ENCODE measurements around the gene ZCCHC7.

Gene ZCCHC7

DNA sequence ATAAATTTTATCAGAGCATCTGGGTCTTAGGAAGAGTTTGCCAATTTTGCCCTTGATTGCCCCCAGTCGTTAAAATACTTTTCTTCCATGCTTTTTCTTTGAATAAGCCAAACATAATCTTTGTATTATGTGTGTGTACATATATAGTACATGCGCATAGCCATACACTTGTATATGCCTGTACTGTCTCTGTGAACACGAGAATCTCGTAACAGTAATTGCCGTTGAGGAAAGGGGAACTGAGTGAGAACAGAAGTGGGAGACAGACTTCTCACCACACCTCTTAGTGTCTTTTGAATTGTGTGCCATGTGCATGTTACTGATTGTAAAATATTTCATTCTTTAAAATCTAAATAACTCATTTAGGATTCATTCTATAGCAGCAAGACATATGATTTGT is 222.5 kb downstream of the ZCCHC7 start:
- DNase-seq: no peak

DNA sequence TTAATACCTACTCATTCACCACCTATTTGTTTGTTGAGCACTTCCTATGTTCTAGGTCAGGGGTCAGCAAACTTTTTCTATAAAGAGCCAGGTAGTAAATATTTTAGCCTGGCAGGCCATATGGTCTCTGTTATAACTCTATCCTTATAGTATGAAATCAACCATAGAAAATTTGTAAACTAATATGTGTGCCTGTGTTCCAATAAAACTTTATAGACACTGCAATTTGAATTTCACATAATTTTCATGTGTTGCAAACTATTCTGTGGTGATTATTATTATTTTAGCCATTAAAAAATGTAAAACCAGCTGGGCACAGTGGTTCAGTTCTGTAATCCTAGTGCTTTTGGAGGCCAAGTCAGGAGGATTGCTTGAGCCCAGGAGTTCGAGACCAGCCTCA is 223.3 kb downstream of the ZCCHC7 start:
- no peak for DNase-seq

DNA sequence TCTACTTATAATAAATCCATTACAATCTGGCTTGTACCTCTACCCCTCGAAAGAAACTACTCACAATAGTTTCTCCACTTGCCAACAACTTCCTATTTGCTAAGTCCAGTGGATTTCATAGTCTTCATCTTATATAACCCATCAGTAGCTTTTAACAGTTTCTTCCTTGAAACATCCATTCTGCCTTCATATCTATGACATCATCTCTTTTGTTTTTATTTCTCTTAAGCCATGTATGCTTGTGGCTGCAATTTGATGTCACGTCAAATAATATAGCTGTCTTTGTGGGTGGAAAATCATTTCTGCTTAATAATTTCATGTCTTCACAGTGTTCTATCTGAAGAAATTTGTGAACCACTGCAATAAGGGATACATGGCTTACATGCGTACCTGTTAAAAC is 224.7 kb downstream of the ZCCHC7 start:
- DNase-seq: no peak

DNA sequence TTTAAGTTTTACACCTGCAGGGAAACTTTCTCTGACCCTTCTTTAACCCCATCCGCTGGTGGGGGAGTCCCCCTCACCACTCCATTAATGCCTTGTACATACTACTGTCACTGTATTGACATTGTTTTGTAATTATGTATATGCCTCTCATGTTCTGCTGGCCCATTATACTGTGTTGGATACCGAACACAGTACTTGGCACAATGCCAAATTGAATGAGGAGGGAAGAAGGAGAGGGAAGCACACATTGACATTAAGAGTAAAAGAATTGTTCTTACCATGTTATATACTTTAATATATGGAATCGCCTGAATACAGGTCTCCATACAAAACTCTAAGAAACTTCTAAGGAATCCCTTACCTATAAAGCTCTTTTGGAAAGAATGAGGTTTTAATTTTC is 228.5 kb downstream of the ZCCHC7 start:
- DNase-seq: no peak

DNA sequence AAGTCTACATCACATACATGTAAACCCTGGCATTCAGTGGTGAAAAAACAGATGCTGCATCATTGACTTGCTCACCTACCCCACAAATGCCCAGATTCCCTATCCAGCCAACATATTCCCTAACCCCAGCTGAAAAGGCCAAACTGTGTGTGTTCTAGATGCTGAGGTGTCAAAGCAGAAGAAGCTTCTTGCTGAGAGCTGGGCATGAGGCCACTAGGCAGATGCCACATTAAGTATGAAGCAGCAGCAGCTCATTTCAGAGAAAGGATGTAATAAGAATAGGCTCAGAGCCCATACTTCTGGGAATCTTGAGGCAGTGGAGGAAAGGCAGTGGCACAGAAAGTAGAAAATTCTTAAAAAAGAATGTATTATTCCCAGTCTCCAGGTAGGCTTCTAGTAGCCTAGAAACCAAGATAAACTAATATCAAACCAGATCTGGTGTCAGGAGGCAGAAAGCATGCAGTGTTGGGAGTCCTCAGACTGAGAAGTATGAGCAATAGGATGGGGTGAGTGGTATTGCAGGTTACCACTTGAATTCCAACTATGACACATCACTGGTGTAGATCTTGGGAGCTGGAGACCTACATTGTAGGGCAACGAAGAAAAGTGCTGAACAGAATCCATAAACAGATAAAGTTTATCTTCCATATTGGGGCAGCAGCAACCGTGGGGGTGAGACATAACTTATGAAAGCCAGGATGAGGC is 230.3 kb downstream of the ZCCHC7 start:
- DNase-seq: no peak

DNA sequence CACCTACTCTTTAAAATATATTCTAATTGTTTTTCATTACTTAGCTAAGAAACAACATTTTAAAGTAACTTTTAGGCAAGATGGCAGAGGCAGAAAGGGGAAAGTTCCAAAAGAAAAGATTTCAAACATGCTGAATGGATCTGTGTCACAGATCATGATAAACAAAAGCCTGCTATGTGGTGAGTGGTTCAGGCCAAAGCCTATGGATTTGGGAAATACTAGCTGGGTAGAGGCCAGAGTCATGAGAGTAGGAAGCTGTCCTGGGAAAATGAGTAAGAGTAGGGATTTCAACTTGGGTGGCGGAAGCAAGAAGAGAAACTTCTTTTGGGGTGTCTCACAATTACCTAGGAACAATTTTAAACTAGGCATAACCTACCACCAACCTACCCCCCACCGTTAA is 233.4 kb downstream of the ZCCHC7 start:
- no peak for DNase-seq

DNA sequence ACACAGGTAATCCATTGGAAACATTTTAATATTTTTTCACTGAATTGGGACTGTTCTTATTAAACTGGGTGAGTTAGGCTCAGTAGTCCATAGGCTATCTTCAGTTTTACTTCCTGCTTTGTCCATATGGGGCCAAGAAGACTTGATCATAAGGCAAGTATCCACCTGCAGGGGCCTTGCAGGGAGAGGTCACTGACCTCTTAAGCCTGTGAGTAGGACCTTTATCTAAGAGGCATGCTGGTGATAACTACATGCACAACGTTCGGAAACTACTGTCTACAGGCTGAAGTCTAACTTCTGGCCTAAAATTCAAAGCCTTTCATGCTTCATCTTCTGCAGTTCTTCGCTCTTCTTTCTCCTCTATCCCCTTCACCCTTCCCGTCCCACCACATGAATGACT is 242.1 kb downstream of the ZCCHC7 start:
- DNase-seq: no peak

DNA sequence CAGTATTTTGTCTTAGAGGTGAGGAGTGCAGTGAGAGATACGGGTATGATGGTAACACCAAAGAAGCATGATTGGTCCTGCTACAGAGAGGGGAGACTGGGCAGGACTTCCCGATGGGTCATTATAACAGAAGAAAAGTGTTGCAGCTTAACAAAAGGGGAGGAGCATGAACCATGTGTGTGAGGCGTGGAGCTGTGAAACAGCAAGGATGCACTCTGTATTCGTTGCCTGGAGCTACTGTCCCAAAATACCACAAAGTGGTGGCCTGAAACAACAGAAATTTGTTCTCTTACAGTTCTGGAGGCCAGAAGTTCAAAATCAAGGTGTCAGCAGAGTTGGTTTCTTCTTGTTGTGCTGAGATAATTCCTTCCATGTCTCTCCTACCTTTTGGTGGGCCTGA is 242.8 kb downstream of the ZCCHC7 start:
- no peak for DNase-seq

DNA sequence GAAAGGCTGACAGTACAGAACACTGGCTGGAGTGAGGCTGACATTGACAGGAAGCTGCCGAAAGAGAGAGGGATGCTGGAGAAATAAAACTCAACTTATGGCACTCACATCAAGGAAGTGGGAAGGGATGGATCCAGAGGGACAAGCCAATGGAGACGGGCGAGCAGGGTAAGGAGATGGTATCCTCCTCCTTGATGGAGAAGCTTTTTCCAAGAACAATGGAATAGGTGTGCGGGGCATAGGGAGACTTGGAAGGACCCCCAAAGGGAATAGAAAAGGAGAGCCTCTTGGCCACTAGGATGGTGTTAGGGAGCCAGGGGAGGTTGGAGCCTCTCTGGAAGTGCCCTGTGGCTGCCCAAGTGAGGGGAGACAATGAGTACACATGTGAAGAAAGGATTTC is 243.8 kb downstream of the ZCCHC7 start:
- no peak for DNase-seq

DNA sequence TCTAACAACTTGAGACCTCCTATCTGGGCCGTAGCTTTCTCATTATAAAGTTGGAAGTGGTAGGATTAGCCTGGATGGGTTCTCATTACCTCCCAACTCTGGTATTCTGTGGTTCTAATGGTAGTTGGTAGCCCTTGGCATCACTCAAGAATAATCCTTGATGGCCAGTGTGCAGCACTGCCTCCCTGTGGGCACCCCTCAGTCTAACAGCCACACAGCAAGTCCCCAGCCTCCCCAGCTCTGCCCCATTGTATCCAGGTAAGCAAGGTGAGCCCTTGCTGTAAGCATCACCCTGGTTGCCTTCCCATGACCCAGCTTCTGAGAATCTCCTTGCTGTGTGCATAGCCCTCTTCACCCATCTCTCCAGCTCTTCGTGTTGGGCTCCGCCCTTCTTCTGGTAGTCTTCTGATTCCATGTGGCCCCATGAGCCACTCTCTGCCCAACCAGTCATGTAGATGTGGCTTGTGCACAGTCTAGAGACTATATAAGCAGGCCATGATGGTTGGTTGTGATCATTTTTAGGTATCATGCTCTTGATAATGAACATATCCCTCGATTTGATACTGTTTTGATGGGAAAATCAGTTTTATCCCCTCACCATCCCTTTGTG is 244.5 kb downstream of the ZCCHC7 start:
- DNase-seq: peak; percentile 23

DNA sequence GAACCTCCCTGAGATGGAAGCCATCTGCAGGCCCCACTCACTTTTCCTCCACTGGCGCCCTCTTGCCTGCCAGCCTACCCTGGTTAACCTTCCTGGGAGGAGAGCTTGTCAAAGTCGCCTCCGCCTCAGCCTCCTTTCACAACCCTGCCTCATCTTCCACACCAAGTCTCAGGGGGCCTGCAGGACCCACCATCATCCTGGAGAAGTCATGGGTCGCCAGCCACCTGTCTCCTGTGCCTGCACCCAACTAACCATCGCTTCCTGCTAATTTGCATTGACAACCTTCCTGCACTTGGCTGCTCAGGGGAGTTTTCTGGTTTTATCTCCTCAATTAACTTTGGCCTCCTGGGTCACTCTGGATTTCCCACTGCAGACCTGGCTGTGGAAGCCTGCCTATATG is 249.3 kb downstream of the ZCCHC7 start:
- DNase-seq: no peak

DNA sequence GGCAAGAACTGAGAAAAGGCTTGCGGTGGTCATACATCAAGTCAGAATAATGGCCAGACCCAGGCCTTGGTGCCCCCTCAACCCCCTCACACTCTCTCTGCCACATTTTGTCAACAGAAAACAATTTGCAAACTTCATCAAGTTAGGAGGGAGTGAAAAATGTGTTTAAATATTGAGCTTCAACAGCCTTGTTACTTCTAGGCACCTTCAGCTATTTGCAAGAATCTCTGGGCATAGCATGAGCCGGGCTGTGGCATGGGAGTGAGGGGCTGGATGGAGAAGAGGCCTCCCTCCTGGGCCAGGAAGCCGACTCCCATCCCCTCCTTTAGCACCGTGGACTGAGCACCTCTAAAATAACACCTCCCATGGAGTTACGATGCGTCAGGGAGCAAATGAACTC is 249.9 kb downstream of the ZCCHC7 start:
- DNase-seq: no peak

DNA sequence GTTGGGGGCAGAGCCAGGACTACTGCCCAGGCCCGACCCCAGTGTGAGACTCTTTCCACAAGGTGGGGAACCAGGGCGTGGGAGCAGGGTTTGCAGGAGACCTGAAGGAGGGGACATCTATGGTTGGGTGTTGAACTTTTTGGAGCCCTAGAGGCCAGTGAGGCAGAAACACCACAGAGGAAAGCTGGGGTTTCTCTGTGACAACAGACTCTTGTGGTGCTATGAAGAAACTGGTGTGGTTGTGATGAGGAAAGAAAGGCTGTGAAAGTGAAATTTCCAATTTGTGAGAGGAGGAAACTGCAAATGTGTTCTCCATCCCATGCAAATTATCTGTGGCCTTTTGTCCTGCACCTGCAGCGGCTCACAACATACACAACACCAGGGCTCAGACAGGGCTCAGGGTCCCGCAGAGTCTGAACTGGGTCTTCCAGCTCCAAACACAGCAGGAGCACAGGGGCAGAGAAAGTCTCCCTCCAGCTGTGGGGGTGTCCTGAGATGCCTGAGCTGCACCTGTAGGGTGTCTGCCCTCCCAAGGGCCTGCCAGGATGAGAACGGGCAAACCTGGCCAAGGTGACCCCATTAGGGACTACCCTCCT is 250.7 kb downstream of the ZCCHC7 start:
- DNase-seq: no peak

DNA sequence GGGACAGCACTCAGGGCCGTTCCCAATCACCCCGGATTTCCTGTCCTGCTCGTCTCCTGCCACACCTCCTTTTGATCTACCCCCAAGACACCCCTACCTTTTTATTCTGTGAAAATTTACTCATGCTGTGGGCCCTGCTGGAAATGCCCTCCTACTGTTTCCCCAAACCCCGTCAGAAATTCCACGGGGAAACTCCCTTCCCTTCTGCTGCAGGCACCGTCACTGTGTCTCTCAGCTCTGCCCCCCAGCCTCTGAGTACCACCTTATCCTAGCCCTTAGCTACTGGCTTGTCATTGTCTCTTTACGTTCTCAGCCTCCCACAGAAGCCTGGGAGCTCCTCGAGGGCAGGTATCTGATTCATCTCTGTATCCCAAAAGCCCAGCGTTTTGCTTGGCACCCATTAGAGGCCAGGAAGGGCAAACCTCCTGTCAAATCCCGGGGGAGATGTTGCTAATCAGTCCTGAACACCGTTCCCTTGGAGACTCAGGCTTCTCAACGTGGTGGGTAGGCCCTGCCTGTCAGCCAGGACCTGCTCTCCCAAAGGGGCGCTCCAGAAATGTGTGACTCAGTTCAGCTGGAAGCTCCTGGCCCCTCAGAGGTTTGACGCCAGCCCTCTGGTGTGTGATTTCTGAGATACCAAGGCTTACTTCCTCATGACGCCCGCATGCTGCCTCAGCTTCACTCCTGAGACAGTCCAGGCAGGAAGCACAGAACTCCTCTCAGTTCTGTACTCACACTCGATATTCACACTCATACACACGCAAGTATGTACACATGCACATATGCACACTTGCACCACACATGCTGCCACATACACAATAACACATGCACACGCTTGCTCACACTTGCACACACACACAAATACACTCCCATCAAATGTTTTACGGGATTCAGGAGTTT is 251.4 kb downstream of the ZCCHC7 start:
- no peak for DNase-seq

DNA sequence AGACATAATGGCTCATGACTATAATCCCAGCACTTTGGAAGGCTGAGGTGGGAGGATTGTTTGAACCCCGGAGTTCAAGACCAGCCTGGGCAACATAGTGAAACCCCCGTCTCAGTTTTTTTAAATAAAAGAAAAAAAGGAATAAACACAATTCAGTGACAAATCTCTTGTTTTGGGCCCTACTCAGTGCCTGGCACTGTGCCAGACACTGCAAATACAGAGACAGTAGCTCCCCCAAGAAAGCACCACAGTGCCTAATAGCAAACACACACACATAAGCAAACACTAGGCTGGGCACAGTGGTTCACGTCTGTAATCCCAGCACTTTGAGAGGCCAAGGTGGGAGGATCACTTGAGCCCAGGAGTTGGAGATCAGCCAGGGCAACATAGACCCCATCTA is 252.5 kb downstream of the ZCCHC7 start:
- no peak for DNase-seq

DNA sequence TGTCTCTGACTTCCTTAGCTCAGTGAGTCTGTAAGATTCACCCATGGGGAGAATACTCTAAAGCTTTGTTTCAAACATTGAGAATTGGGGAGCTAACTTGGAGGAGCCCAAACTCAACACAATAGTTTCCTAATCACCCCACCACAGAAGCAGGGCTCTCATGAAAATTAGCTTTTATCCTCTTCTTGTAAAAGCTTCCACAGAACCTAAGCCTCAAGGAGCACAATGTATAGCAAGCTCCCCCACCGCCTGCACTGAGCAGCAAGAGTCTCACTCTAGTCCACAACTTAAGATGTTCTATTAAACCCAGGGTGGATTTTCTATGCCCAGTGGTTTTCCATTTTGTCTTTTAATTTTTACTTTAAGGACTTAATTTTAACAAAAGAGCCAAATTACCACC is 253.2 kb downstream of the ZCCHC7 start:
- no peak for DNase-seq

DNA sequence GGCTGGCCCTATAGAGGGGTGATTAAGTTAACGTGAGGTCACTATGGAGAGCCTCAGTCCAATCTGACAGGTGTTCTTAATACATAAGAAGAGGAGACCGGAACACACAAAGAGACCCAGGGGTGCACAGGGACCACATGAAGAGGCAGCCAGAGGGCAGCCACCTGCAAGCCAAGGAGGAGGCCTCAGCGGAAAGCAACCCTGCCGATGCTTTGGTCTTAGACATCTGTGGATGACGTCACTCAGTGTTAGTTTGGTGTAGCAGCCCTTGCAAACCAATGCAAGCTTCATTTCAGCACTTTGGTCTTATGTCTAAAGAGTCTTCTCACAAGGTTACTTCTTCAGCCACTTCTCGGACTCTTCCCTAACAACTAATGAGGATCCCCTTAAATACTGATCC is 254.5 kb downstream of the ZCCHC7 start:
- peak; percentile 48 for DNase-seq

DNA sequence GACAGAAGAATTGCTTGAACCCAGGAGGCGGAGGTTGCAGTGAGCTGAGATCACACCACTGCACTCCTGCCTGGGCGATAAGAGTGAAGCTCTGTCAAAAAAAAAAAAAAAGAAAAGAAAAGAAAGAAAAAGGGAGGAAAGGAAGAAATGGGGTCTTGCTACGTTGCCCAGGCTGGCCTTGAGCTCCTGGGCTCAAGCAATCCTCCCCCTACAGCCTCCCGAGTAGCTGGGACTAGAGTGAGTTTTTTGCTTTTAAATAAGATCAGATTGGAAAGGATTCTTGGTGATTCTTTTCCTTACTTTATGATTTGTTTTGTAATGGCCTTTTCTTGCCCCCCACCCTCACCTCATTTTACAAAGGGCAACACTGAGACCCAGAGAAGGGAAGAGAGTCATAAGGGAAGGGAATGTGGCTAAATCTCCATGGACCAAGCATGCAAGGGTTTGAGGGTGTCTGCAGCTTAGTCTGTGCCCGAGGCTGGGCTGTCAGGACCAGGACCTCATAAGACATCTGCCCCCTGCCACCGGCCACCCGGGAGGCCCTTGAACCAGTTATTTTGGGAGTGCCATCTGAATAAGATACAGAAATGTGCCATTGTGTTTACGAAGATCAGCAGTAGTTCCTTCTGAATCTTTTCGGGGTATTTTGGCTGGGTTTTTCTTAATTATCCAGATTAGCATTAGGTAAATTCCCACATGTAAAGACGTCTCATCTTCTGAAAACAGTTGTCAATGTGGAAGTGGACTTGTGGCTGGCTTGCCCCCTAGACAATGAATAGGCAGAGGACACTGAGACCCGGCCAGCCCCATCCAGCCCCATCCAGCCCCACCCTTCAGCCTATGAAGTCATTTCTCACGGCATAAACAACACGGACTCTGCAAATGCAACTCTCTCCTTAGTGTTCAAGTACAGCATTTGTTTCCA is 257.6 kb downstream of the ZCCHC7 start:
- DNase-seq: no peak

DNA sequence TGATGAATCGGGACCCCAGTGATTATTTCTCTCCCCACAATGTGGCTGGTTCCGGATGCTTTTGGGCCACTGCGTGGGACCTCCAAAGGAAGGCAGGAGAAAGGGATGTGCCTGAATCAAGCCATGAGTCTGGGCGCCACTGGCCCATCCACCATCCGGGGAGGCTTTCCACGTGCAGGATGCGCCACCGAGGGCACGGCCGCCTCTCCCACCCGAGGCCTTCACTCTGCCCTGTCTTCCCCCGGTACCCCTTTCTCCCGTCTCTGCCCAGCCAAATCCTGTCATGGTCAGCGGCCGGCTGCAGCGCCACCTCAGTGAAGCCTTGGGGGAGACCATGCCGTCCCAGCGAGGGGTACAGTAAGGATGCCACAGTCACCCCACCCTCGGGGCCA is 258.2 kb downstream of the ZCCHC7 start:
- no peak for DNase-seq

DNA sequence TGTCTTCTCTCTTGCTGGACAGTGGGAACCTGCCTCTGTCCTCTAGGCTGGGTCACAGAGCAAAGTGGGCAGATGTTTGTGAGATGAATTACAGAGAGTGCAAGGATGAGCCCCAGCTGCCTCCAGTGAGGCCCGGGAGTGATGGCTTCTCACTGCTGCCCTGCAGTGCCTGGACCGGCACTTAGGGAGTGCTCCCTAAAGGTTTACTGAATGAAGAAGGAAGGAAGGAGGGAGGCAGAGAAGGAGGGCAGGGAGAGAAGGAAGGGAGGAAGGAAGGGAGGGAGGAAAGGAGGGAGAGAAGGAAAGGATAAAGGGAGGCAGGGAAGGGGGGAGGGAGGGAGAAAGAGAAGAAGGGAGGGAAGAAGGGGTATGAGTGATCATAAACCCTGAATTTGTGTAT is 259.5 kb downstream of the ZCCHC7 start:
- no peak for DNase-seq

DNA sequence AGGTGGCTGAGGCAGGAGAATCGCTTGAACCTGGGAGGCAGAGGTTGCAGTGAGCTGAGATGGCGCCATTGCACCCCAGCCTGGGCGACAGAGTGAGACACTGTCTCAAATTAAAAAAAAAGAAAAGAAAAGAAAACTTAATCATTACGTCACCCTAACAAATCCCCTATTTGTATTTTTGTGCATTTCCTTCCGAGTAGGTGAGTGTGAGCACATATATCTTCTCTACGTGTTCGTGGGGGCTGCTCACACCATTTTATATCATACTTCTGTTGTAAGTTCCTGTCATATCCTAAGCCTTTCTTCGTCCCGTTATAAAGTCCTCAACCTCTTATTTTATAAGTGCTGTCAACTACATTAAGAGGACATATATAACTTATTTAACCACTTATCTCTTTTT is 260.2 kb downstream of the ZCCHC7 start:
- no peak for DNase-seq

DNA sequence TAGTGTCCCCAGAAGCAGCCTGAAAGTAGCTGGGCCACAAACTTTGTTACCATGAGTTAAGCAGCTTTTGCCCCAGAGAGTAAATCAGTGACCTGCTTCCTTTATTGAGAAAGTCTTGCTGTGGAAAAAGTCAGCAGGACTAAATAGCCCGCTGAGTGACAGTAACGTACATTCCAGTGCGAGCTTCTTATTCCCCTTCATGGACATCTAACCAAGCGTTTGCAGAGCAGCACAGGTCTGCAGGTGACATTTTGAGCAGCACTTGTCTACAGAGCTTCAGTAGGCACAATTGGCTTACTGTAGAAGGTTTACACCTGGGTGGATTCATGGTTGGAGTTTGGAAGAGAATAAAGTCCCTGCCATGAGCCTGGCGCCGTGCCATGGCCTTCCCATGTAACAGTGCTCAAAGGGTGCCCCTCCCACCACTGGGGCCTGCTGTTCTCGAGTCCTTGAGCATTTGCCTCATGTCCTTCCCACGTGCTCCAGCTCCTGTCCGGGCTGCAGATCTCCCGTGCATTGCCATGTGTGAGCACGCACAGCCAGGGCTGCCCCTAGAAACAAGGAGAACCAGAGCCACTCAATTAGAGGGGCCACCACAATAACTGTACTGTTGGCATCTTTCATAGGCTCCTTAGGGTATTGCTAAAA is 260.8 kb downstream of the ZCCHC7 start:
- DNase-seq: no peak

Measured in NCI-H146 (cell line).